ENCODE data around the gene PUM1.

PUM1 gene

DNA sequence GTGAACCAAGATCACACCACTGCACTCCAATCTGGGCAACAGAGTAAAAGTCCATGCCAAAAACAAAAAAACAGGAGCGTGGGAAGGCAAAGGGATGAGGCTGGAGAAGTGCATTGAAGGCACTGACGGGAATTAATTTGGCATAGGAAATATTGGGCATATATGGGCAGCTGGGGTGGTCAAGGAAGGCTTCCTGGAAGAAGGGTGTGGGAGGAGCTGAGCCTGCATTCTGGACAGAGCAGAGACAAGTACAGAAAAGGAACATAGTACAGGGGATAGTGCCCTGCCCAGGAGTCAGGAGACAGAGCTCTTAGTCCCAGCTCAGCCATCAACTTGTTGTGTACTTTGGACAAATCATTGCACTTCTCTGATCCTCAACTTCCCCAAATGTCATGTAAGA is 168.6 kb downstream of the PUM1 start:
- TF ChIP-seq POLR2AphosphoS5 (IDR thresholded peaks at IDR 0.05; ENCODE audit: low read depth, low read length) (no peak), TAF1 (IDR thresholded peaks at IDR 0.05; ENCODE audit: borderline replicate concordance, low read depth, low read length) (no peak), POLR2A (IDR thresholded peaks at IDR 0.05; ENCODE audit: low read depth, low read length) (no peak)
- no peak for FAIRE-seq
- no peak for DNase-seq (ENCODE audit: insufficient read length)

DNA sequence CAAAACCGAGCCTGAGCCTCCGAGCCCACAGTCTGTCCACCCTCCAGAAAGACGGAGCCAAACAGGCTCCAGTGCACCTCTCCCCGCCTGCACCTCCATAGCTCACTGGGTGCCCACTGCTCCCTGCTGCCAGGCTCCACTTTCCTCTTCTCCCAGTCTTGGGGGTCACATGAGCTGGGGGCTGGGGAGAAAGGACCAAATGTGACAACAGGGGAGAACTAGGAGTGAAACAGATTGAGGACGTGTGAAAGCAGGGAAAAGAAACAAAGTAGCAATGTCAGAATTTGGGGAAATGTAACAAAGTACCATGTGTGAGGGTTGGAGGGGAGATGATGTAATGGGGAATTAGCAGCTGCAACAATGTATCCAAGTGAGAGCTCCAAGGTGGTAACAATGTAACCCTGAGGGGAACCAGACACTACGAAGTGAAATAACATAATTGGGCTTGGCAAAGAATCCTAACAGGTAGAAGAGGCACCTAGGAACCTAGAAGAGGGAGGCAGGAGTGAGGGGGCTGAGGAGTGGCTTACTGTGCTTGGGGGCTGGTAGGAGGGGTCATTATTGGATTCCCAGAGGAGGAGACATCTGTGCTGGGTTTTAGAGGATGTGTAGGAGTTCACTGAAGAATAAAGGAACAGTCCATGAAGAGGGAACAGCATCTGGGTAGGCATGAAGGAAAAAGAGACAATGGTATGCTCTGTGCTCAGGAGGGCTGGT is 169.4 kb downstream of the PUM1 start:
- DNase-seq (ENCODE audit: insufficient read length) (no peak), FAIRE-seq (no peak)
- TF ChIP-seq POLR2AphosphoS5 (IDR thresholded peaks at IDR 0.05; ENCODE audit: low read depth, low read length) (no peak), POLR2A (IDR thresholded peaks at IDR 0.05; ENCODE audit: low read depth, low read length) (no peak), TAF1 (IDR thresholded peaks at IDR 0.05; ENCODE audit: borderline replicate concordance, low read depth, low read length) (no peak)

DNA sequence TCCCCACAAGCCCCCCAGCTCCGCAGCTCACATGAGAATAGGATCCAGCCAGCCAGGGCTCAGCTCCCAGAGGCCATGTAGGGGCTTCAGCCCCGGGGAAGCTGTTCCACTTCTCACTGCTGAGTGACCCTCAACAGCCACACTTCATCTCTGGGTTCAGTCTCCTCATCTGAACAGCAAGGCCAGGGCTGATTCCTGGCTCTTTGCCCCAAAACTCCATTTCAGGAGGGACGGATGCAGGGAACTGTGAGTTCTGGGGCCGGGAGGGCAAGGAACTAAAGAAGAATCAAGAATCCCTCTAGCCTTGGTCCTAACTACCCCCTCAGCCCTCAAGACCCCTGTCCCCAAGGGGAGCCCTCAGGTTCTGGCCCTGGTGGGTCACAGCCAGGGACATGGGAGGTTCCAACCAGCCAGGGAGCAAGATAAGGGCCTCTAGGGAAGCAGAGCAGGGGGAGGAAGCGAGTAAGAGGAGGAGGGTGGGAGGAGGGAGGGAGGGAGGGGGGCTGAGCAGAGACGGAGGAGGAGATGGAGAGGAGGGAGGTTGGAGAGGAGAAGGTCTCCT is 170.1 kb downstream of the PUM1 start:
- DNase-seq (ENCODE audit: insufficient read length), result no peak
- FAIRE-seq, result no peak
- no peak for TF ChIP-seq POLR2AphosphoS5 (IDR thresholded peaks at IDR 0.05; ENCODE audit: low read depth, low read length)
- TF ChIP-seq POLR2A (IDR thresholded peaks at IDR 0.05; ENCODE audit: low read depth, low read length), result no peak
- no peak for TF ChIP-seq TAF1 (IDR thresholded peaks at IDR 0.05; ENCODE audit: borderline replicate concordance, low read depth, low read length)

DNA sequence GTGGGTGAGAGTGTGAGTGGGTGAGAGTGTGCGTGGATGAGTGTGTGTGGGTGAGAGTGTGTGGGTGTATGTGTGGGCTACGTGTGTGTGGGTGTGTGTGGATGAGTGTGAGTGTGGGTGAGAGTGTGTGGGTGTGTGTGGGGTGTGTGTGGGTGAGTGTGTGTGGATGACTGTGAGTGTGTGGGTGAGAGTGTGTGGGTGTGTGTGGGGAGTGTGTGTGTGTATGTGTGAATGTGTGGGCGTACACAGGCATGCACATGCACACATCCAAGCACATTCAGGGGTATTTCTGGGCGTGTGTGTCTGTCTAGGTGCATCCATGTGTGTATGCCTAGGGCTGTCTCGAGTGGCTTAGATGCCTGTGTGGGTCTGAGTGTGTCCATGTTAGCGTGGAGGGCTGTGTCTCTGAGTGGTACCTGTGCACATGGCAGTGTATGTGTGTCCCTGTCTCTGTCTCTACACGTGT is 171.0 kb downstream of the PUM1 start:
- no peak for FAIRE-seq
- TF ChIP-seq TAF1 (IDR thresholded peaks at IDR 0.05; ENCODE audit: borderline replicate concordance, low read depth, low read length), result no peak
- no peak for TF ChIP-seq POLR2AphosphoS5 (IDR thresholded peaks at IDR 0.05; ENCODE audit: low read depth, low read length)

DNA sequence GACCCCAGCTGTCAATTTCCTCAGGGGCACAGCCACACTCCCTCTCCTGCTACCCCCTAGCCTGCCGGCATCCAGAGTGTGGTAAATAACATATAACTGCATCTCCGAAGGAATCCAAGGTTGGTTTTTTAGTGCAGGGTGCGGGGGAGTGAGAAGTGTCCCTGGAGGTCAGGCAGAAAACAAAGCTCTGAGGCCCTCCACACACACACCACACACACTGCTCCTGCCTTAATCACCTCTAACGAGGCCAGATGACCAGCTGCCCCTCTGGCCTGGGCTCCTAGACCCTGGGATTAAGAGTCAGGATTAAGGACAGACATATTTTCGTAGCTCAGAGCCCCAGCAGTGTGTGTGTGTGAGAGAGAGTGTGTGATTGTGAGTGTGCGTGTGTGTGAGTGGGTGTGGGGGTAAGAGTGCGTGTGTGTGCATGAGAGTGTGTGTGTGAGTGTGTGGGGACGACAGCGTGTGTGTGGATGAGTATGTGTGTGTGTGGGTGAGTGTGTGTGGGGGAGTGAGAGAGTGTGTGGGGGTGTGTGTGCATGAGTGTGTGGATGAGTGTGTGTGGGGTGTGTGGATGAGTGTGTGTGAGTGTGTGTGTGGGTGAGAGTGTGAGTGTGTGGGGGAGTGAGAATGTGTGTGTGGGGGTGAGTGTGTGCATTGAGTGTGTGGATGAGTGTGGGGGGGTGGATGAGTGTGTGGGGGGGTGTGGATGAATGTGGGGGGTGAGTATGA is 171.6 kb downstream of the PUM1 start:
- TF ChIP-seq TAF1 (IDR thresholded peaks at IDR 0.05; ENCODE audit: borderline replicate concordance, low read depth, low read length) (no peak), POLR2AphosphoS5 (IDR thresholded peaks at IDR 0.05; ENCODE audit: low read depth, low read length) (no peak), POLR2A (IDR thresholded peaks at IDR 0.05; ENCODE audit: low read depth, low read length) (no peak)
- FAIRE-seq (no peak), DNase-seq (ENCODE audit: insufficient read length) (no peak)

More for the DNA sequence above, 171.0 kb downstream of the PUM1 start:
- DNase-seq (ENCODE audit: insufficient read length), result no peak

DNA sequence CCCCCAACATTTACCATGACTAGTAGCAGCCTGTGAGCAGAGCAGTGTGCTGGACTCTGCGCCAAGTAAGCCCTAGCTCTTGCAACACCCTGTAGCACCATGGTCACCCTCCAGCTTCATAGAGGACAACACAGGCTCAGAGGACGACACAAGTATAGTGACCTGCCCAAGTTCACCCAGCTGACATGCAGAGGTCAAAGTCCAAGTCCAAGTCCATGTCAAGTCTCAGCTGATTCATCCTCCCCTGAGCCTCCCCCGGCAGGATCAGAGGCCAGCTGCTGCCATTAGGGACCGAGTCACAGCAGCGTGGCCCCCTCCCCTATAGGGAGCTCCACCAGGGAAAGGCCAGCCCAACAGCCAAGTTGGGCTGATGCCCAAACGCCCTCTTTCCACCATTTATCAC is 172.8 kb downstream of the PUM1 start:
- FAIRE-seq, result peak; percentile 42
- DNase-seq (ENCODE audit: insufficient read length), result no peak
- TF ChIP-seq POLR2AphosphoS5 (IDR thresholded peaks at IDR 0.05; ENCODE audit: low read depth, low read length) (no peak), POLR2A (IDR thresholded peaks at IDR 0.05; ENCODE audit: low read depth, low read length) (no peak), TAF1 (IDR thresholded peaks at IDR 0.05; ENCODE audit: borderline replicate concordance, low read depth, low read length) (no peak)

DNA sequence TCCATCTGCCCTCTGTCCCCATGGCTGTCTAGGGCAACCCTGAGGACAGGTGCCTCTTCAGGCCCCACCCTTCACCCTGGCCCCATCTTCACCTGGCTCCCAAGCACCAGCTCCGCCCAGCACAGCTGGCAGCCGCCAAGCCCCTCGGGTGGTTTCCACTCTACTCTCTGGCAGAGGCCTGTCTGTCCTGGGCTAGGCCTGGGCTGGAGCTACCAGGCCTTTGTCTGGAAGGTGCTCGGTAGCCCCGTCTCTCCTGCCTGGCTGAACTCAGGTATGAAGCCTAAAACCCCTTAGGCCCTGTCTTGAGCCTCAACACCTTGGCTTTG is 174.3 kb downstream of the PUM1 start:
- no peak for DNase-seq (ENCODE audit: insufficient read length)
- no peak for FAIRE-seq
- no peak for TF ChIP-seq POLR2A (IDR thresholded peaks at IDR 0.05; ENCODE audit: low read depth, low read length)
- TF ChIP-seq TAF1 (IDR thresholded peaks at IDR 0.05; ENCODE audit: borderline replicate concordance, low read depth, low read length), result no peak
- TF ChIP-seq POLR2AphosphoS5 (IDR thresholded peaks at IDR 0.05; ENCODE audit: low read depth, low read length), result no peak

DNA sequence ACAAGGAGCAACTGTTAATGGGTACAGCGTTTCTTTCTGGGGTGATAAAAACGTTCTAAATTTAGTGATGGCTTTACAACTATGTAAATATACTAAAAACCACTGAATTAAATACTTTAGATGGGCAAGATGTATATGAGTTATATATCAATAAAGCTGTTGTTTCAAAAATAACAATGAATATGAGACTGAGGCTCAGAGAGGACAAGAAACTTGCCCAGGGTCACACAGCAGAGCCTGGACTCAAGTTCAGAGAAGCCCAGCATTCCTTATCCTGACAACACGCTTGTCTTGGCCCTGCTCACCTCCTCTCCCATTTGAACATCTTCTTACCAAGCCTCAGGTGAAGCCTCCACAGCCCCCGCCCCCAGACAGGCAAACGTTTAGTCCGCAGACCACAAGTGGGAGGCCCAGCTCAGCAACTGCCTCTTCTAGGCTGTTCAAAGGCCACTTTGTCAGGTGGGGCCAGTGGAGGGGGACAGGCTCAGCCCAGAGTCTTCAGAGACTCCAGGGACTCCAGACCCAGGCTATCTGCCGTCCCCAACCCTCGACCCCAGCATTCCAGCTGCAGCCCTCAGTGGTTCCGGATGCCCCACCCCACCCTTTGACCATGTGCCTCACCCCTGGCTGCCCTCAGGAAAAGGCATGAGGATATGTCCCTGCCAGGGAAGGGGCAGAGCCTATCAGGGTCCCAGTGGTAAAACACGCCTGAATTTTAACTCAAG is 174.9 kb downstream of the PUM1 start:
- FAIRE-seq, result no peak
- TF ChIP-seq POLR2AphosphoS5 (IDR thresholded peaks at IDR 0.05; ENCODE audit: low read depth, low read length) (no peak), TAF1 (IDR thresholded peaks at IDR 0.05; ENCODE audit: borderline replicate concordance, low read depth, low read length) (no peak)
- DNase-seq (ENCODE audit: insufficient read length), result no peak

DNA sequence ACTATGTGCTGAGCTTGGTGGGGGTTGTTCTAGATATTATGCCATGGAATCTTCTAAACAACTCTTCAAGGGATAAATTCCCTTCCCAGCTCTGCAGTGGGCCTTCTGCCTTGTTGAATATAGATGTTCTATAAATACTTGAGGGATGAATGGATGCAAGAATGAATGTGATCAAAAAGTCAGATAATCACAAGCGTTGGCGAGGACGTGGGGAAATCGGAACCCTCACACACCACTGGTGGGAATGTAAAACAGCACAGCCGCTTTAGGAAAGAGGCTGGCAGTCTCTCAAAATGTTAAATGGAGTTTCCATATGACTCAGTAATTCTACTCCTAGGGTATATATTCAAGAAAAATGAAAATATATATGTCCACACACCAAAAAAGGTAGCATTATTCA is 176.0 kb downstream of the PUM1 start:
- DNase-seq (ENCODE audit: insufficient read length) (no peak), FAIRE-seq (no peak)
- no peak for TF ChIP-seq POLR2A (IDR thresholded peaks at IDR 0.05; ENCODE audit: low read depth, low read length)
- TF ChIP-seq POLR2AphosphoS5 (IDR thresholded peaks at IDR 0.05; ENCODE audit: low read depth, low read length), result no peak
- no peak for TF ChIP-seq TAF1 (IDR thresholded peaks at IDR 0.05; ENCODE audit: borderline replicate concordance, low read depth, low read length)

DNA sequence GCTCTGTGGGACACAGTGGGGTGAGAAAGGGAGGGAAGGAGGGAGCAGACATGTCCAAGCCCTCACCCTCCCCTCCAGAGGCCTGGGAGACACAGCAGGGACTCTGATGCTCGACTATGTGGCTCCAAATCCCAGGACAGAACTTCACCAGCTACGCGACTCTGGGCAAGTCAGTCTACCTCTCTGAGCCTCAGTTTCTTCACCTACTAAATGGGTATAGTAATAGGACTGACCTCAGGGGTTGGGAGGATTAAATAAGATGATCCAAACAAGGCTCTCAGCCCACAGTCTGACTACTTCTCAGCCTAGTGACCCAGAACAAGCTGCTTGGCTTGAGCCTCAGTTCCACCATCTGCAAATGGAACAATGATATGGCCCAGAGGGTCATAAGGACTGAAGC is 176.5 kb downstream of the PUM1 start:
- DNase-seq (ENCODE audit: insufficient read length) (no peak), FAIRE-seq (no peak)
- TF ChIP-seq POLR2A (IDR thresholded peaks at IDR 0.05; ENCODE audit: low read depth, low read length), result no peak
- no peak for TF ChIP-seq TAF1 (IDR thresholded peaks at IDR 0.05; ENCODE audit: borderline replicate concordance, low read depth, low read length)
- TF ChIP-seq POLR2AphosphoS5 (IDR thresholded peaks at IDR 0.05; ENCODE audit: low read depth, low read length), result no peak

DNA sequence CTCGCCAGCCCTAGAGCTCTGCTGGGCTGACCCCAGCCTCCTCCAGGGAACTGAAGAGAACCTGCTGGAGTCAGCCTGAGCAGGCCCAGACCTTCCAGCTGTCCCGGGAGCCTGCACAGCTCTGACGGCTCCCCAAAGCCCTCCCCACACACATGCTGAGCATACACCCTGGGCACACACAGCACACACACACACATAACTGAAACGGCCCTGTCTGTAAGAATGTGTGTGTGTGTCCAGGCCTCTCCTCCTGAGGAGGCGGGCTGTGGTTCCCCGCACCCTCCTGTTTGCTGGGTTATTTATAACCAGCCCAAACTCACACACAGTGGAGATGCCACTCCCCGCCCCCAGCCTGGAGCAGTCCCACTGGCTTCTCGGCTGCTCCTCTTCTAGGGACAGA is 177.1 kb downstream of the PUM1 start:
- DNase-seq (ENCODE audit: insufficient read length), result no peak
- no peak for FAIRE-seq
- TF ChIP-seq TAF1 (IDR thresholded peaks at IDR 0.05; ENCODE audit: borderline replicate concordance, low read depth, low read length), result no peak
- TF ChIP-seq POLR2A (IDR thresholded peaks at IDR 0.05; ENCODE audit: low read depth, low read length), result no peak
- TF ChIP-seq POLR2AphosphoS5 (IDR thresholded peaks at IDR 0.05; ENCODE audit: low read depth, low read length), result no peak

All from GM12892 (cell line).